Brain microvascular endothelial cell (primary cell): Measurements from ENCODE around the gene NDUFB10.
A peak's percentile ranks its signal among the peaks of the same experiment; 100 is the strongest.
"Not testable (repeated sequence)": the region's sequence is repeated elsewhere in the genome, so short reads cannot be mapped to it uniquely, and the experiment has no call there.

Source experiments
- DNase-seq: peaks from one replicate; pipeline ENCODE4 v3.0.0-alpha.2; 2020
- H3K27ac ChIP-seq: fragments of 250-450 bp; sonication (Bioruptor Pico); 2 replicates; pipeline ENCODE4 v1.5.1; 2020; ENCODE audit warnings: mild to moderate bottlenecking, moderate library complexity
- H3K27me3 ChIP-seq: fragments of 250-450 bp; sonication (Bioruptor Pico); replicated peaks from 2 replicates; pipeline ENCODE4 v1.5.1; 2020; ENCODE audit warnings: mild to moderate bottlenecking
- H3K36me3 ChIP-seq: fragments of 250-450 bp; sonication (Bioruptor Pico); replicated peaks from 2 replicates; pipeline ENCODE4 v1.5.1; 2020; ENCODE audit warnings: mild to moderate bottlenecking
- H3K4me3 ChIP-seq: 2 replicates; pipeline ENCODE4 v1.5.1; 2011; ENCODE audit warnings: low read depth, mild to moderate bottlenecking, control low read depth, low read length, moderate library complexity
- in situ Hi-C: cut with HindIII; loops from 2 replicates; pipeline ENCODE4 v1.10.0; 2017; ENCODE audit warnings: low sequenced_read_pairs, low pct_ligation_motif_present
- TF ChIP-seq, protein P1 (sequence below): IDR thresholded peaks from 2 replicates; pipeline ENCODE4 v1.5.1; 2011; ENCODE audit warnings: low read depth, mild to moderate bottlenecking, moderate library complexity, low read length, control low read depth, inconsistent platforms; ENCODE audit errors: missing control alignments

NDUFB10 gene

DNA sequence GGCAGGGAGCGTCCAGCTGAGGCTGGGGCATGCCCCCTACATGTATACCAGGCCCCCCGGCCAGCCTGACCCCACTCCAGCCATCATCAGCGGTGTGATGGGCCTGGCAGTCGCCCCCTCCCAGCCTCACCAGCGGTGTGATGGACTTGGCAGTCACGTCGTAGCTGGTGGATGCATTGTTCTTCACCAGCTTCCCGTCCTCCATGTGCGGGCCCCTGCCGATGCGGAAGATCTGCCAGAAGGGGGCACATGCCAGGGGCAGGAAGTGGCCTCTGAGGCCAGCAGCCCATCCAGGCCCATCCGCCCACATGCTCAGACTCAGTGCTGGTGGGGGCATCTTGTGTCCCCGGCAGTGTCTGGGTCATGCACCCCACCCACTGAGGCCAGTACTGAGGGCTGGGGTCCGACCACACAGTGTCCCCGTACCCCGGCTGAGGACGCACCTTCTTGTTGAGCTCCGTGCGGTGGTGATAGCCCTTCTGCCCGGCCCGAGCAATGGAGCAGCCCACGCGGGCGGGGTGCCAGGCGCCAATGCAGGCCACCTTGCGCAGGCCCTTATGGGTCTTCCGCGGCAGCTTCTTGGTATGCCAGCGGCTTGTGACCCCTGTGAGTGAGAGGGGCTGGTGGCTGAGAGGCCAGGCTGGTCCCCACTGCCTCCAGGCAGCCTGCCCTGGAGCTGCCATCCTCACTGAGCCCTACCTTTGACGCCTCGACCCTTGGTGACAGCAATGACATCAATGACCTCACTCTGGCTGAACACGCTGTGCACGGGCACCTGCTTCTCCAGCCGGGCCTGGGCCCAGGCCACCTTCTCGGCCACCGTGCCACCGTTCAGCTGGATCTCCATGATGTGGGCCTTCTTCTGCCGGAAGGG is 12.6 kb upstream of the NDUFB10 start:
- H3K4me3 ChIP-seq = no peak overlapping the region
- TF ChIP-seq, protein P1, sequence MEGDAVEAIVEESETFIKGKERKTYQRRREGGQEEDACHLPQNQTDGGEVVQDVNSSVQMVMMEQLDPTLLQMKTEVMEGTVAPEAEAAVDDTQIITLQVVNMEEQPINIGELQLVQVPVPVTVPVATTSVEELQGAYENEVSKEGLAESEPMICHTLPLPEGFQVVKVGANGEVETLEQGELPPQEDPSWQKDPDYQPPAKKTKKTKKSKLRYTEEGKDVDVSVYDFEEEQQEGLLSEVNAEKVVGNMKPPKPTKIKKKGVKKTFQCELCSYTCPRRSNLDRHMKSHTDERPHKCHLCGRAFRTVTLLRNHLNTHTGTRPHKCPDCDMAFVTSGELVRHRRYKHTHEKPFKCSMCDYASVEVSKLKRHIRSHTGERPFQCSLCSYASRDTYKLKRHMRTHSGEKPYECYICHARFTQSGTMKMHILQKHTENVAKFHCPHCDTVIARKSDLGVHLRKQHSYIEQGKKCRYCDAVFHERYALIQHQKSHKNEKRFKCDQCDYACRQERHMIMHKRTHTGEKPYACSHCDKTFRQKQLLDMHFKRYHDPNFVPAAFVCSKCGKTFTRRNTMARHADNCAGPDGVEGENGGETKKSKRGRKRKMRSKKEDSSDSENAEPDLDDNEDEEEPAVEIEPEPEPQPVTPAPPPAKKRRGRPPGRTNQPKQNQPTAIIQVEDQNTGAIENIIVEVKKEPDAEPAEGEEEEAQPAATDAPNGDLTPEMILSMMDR = peak; percentile 7
- in situ Hi-C loops = no loop called here
- no peak overlapping the region for H3K27ac ChIP-seq
- H3K36me3 ChIP-seq = no peaks in the 10 kb centered on the region
- DNase-seq = no peak
- H3K27me3 ChIP-seq = no peaks in the 10 kb centered on the region

DNA sequence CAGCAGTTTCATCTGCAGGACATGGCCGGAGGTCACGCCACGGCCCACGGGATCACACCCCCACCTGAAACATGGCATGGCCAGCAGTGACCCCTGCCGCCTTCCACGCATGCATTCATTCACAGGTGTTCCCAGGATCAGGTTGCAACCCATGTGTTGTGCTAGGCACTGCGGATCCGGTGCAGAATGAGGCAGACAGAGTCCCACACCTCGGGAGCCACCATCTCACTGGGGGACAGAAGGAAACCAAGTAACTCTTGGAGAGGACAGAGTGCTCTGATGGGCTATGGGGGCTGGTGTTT is 12.0 kb upstream of the NDUFB10 start:
- H3K27ac ChIP-seq = no peak overlapping the region
- in situ Hi-C loops = no loop called here

DNA sequence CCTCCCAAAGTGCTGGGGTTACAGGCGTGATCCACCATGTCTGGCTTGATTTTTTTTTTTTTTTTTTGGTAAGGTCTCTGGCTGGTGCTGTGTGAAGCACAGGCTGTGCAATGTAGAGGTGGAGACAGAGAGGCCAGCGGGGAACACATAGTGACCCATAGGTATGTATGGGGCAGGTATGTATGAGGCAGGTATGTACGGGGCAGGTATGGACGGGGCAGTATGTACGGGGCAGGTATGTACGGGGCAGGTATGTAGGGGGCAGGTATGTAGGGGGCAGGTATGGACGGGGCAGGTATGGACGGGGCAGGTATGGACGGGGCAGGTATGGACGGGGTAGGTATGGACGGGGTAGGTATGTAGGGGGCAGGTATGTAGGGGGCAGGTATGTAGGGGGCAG is 9.8 kb upstream of the NDUFB10 start:
- Histone ChIP-seq H3K27me3 (no peaks in the 10 kb centered on the region), H3K27ac (no peak overlapping the region), H3K4me3 (no peak overlapping the region), H3K36me3 (no peaks in the 10 kb centered on the region)
- DNase-seq = no peak
- in situ Hi-C loops = no loop called here
- TF ChIP-seq, protein P1 = no peak

More for the DNA sequence above, 12.0 kb upstream of the NDUFB10 start:
- Histone ChIP-seq H3K27me3 (no peaks in the 10 kb centered on the region), H3K36me3 (no peaks in the 10 kb centered on the region), H3K4me3 (no peak overlapping the region)
- no peak for DNase-seq
- TF ChIP-seq, protein P1 = no peak

DNA sequence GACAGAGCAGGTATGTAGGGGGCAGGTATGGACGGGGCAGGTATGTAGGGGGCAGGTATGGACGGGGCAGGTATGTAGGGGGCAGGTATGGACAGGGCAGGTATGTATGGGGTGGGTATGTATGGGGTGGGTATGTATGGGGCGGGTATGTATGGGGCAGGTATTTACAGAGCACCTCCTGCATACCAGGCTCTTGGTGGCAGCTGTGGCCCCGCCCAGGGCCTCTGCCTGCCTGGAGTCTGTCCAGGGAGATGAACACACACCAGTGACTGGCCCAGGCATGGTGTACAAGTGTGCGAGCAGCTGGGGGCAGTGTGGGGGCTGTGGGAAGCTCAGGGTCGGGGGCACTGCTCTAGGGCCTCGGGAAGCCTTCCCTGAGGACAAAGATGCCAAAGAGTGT is 9.3 kb upstream of the NDUFB10 start:
- no peaks in the 10 kb centered on the region for H3K27me3 ChIP-seq
- in situ Hi-C loops = no loop called here

DNA sequence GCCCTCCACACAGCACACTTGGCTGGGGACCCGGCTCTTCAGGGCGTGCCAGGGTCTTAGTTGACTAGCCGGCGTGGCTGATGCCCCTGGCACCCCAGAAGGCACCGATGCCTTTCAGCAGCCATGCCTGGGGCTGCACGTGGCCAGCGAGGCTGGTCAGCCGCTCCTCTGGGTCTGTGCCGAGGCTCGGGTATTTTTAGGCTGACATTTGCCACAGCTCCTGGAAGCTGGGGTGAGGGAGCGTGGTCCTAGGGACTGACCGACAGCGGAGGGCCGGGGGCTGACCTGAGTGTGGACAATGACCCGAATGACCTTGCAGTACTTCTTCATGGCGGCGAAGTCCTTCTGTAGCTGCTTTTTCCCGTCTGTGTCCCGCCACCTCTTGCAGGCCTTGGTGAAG is 8.8 kb upstream of the NDUFB10 start:
- TF ChIP-seq, protein P1 = no peak
- no peak for DNase-seq
- no peaks in the 10 kb centered on the region for H3K36me3 ChIP-seq
- H3K27ac ChIP-seq = no peak overlapping the region
- no peak overlapping the region for H3K4me3 ChIP-seq
- H3K27me3 ChIP-seq = no peaks in the 10 kb centered on the region
- in situ Hi-C loops = no loop called here

More for the DNA sequence above, 9.3 kb upstream of the NDUFB10 start:
- no peak overlapping the region for H3K27ac ChIP-seq
- TF ChIP-seq, protein P1 = no peak
- H3K36me3 ChIP-seq = no peaks in the 10 kb centered on the region
- no peak overlapping the region for H3K4me3 ChIP-seq
- no peak for DNase-seq

DNA sequence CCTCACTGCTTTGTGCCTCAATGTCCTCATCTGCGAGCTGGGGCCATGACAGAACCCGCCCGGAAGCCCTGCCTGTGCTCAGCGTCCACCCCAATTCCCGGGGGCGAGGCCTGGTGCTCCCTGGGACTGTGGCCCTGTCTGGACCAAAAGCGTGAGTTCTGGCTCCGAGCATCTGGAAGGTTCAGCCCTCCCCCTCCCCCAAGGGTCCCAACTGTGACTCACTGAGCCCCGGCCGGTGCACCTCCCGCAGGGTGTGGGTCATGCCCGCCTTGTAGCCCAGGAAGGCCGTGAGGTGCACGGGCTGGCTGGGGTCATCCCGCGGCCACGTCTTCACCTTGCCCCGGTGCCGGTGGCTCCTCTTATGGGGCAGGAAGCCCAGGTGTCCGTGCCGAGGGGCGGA is 5.6 kb upstream of the NDUFB10 start:
- Histone ChIP-seq H3K27ac (no peak overlapping the region), H3K4me3 (no peak overlapping the region), H3K27me3 (no peaks in the 10 kb centered on the region), H3K36me3 (no peaks in the 10 kb centered on the region)
- DNase-seq = no peak
- TF ChIP-seq, protein P1 = no peak
- in situ Hi-C loops = no loop called here

DNA sequence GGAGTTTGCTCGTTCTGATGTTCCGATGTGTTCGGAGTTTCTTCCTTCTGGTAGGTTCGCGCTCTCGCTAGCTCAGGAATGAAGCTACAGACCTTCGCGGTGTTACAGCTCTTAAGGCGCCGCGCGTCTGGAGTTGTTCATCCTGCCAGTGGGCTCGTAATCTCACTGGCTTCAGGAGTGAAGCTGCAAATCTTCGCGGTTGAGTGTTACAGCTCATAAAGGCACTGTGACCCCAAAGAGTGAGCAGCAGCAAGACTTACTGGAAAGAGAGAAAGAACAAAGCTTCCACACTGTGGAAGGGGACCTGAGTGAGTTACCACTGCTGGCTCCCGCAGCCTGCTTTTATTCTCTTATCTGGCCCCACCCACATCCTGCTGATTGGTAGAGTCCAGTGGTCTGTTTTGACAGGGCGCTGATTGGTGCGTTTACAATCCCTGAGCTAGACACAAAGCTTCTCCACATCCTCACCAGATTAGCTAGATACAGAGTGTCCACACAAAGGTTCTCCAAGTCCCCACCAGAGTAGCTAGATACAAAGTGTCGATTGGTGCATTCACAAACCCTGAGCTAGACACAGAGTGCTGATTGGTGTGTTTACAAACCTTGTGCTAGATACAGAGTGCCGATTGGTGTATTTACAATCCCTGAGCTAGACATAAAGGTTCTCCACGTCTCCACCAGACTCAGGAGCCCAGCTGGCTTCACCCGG is 1.8 kb upstream of the NDUFB10 start:
- H3K27me3 ChIP-seq, in situ Hi-C loops, H3K4me3 ChIP-seq, H3K27ac ChIP-seq, DNase-seq: not testable (repeated sequence)
- H3K36me3 ChIP-seq = peaks cover 15% of the 10 kb centered on the region

DNA sequence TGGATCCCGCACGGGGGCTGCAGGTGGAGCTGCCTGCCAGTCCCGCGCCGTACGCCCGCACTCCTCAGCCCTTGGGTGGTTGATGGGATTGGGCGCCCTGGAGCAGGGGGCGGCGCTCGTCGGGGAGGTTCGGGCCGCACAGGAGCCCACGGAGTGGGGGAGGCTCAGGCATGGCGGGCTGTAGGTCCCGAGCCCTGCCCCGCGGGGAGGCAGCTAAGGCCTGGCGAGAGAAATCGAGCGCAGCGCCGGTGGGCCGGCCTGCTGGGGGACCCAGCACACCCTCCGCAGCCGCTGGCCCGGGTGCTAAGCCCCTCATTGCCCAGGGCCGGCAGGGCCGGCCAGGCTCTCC is 1.2 kb upstream of the NDUFB10 start:
- in situ Hi-C loops, H3K27me3 ChIP-seq, H3K4me3 ChIP-seq: not testable (repeated sequence)

More for the DNA sequence above, 1.2 kb upstream of the NDUFB10 start:
- peaks cover 20% of the 10 kb centered on the region for H3K36me3 ChIP-seq
- not testable (repeated sequence) for DNase-seq, H3K27ac ChIP-seq
